K562 (cell line): Measurements from ENCODE around the gene PDE2A. TPM values are rescaled to one million over a fixed set of nuclear protein-coding genes. Genes with fewer than 3 reads are reported as not detected.

Experiments
- KLF6 ChIP-seq: fragments of 250-450 bp; sonication (Bioruptor Pico); IDR thresholded peaks from 2 replicates; pipeline ENCODE4 v1.4.0; 2020; ENCODE audit warnings: mild to moderate bottlenecking, moderate library complexity, borderline replicate concordance
- TRIM28 ChIP-seq: fragments of 450-650 bp; IDR thresholded peaks from 2 replicates; pipeline ENCODE4 v1.6.1; 2017
- ZNF175 ChIP-seq: fragments of 200-800 bp; sonication (Bioruptor generic); IDR thresholded peaks from 2 replicates; pipeline ENCODE4 v1.6.1; 2016; ENCODE audit warnings: low read depth, mild to moderate bottlenecking, missing genetic modification characterization, missing compliant biosample characterization
- polyA plus RNA-seq, 8 experiments: library from polyadenylated mRNA; depleted of rRNA in 4 of 8; stranded (reverse) in 5 of 8; unstranded in 3 of 8; fragments of >200 nt; fragmentation: Nextera tagmentation in 2 of 8; fragmentation: Illumina TruSeq in 1 of 8; extraction: Ambion mirVana in 2 of 8; extraction: Trizol in 1 of 8; gene quantifications; 2 replicates each; pipeline versions ENCODE4 v1.2.1 to v1.2.3, GENCODE V29; 2011 to 2014; ENCODE audit warnings: inconsistent platforms in 1 of 8, missing spikeins in 1 of 8
- total RNA-seq, 7 experiments: library from RNA; depleted of rRNA in 6 of 7; stranded (reverse); fragments of >200 nt in 6 of 7; fragmentation: Illumina TruSeq in 2 of 7; extraction: Trizol in 2 of 7; gene quantifications; 2 replicates each; pipeline versions ENCODE4 v1.2.1 to v1.2.3, GENCODE V29; 2011 to 2021; ENCODE audit warnings: low replicate concordance in 1 of 7
- TF ChIP-seq, protein P1 (sequence below), 2 experiments: fragments of 450-650 bp in 1 of 2; sonication (generic) in 1 of 2; formaldehyde crosslinking in 1 of 2; IDR thresholded peaks; 2 replicates each; pipeline versions ENCODE4 v1.7.1 to v1.9.0; 2016 to 2022; ENCODE audit warnings: inconsistent platforms in 1 of 2, mild to moderate bottlenecking in 1 of 2, missing genetic modification reagents in 1 of 2
- TF ChIP-seq, protein P2 (sequence below): fragments of 450-650 bp; IDR thresholded peaks from 2 replicates; pipeline ENCODE4 v1.7.1; 2018; ENCODE audit warnings: mild to moderate bottlenecking, low read depth; ENCODE audit not compliant: partially characterized antibody

PDE2A gene
- total and polyA plus RNA-seq, 9 of the 15 experiments (the other 6 are each of a cell fraction or from before 2014, with no cell fraction given): 0.07 to 15.2 (median 1.6) TPM; not detected in 1

DNA sequence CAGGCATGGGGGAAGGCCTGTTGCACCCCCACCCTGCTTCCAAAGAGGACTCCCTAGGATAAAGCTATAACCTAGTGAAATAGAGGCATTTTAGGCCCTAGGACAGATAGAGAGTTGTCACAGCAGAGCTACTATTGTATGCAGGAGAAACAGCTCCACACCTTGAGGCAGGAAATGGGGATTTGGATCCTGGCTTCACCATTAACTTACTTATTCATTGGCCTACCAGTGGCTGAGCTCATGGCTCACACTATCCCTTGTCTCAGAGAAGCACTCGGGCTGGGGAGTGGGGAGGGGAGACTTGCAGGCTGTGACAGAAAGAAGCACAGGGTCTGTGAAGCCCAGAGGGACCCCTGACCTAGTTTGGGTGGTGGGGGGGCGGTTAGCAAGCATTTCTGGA lies 999 bp upstream of the PDE2A start (continued):
- TF ChIP-seq, protein P1, sequence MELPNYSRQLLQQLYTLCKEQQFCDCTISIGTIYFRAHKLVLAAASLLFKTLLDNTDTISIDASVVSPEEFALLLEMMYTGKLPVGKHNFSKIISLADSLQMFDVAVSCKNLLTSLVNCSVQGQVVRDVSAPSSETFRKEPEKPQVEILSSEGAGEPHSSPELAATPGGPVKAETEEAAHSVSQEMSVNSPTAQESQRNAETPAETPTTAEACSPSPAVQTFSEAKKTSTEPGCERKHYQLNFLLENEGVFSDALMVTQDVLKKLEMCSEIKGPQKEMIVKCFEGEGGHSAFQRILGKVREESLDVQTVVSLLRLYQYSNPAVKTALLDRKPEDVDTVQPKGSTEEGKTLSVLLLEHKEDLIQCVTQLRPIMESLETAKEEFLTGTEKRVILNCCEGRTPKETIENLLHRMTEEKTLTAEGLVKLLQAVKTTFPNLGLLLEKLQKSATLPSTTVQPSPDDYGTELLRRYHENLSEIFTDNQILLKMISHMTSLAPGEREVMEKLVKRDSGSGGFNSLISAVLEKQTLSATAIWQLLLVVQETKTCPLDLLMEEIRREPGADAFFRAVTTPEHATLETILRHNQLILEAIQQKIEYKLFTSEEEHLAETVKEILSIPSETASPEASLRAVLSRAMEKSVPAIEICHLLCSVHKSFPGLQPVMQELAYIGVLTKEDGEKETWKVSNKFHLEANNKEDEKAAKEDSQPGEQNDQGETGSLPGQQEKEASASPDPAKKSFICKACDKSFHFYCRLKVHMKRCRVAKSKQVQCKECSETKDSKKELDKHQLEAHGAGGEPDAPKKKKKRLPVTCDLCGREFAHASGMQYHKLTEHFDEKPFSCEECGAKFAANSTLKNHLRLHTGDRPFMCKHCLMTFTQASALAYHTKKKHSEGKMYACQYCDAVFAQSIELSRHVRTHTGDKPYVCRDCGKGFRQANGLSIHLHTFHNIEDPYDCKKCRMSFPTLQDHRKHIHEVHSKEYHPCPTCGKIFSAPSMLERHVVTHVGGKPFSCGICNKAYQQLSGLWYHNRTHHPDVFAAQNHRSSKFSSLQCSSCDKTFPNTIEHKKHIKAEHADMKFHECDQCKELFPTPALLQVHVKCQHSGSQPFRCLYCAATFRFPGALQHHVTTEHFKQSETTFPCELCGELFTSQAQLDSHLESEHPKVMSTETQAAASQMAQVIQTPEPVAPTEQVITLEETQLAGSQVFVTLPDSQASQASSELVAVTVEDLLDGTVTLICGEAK (IDR thresholded peaks at IDR 0.05): no peak
- TF ChIP-seq, protein P1 (CRISPR knock-in tag; IDR thresholded peaks at IDR 0.05): no peak
- TF ChIP-seq, protein P2, sequence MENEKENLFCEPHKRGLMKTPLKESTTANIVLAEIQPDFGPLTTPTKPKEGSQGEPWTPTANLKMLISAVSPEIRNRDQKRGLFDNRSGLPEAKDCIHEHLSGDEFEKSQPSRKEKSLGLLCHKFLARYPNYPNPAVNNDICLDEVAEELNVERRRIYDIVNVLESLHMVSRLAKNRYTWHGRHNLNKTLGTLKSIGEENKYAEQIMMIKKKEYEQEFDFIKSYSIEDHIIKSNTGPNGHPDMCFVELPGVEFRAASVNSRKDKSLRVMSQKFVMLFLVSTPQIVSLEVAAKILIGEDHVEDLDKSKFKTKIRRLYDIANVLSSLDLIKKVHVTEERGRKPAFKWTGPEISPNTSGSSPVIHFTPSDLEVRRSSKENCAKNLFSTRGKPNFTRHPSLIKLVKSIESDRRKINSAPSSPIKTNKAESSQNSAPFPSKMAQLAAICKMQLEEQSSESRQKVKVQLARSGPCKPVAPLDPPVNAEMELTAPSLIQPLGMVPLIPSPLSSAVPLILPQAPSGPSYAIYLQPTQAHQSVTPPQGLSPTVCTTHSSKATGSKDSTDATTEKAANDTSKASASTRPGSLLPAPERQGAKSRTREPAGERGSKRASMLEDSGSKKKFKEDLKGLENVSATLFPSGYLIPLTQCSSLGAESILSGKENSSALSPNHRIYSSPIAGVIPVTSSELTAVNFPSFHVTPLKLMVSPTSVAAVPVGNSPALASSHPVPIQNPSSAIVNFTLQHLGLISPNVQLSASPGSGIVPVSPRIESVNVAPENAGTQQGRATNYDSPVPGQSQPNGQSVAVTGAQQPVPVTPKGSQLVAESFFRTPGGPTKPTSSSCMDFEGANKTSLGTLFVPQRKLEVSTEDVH: no peak
- TF ChIP-seq ZNF175 (CRISPR knock-in tag): no peak
- no peak for TF ChIP-seq KLF6 (CRISPR knock-in tag)
- no peak for TF ChIP-seq TRIM28
